GM23338 (cell line): ENCODE data around the gene TASP1. TPM values are rescaled to one million over a fixed set of nuclear protein-coding genes. Genes with fewer than 3 reads are reported as not detected.

ENCODE experiments used
- ATAC-seq: fragments of 200-7000 bp; cut with Tn5 transposase; 3 replicates; pipeline ENCODE4 v1.9.1; 2020
- DNase-seq: peaks from one replicate; pipeline ENCODE4 v3.0.0-alpha.2; 2015; ENCODE audit warnings: low spot score
- H2AFZ ChIP-seq: fragments of 200-600 bp; sonication (generic); 2 replicates; pipeline ENCODE4 v1.8.0; 2016; ENCODE audit warnings: antibody characterized with exemption, mild to moderate bottlenecking, moderate library complexity
- H3F3A ChIP-seq: fragments of 200-600 bp; sonication (generic); replicated peaks from 2 replicates; pipeline ENCODE4 v1.8.0; 2017; ENCODE audit warnings: antibody characterized with exemption, mixed run types, low read depth
- H3K27ac ChIP-seq: fragments of 200-600 bp; sonication (generic); 2 replicates; pipeline ENCODE4 v1.6.1; 2016; ENCODE audit warnings: low read depth
- H3K27me3 ChIP-seq: fragments of 200-600 bp; sonication (generic); 2 replicates; pipeline ENCODE4 v1.8.0; 2016; ENCODE audit warnings: mild to moderate bottlenecking, mixed run types, moderate library complexity; ENCODE audit not compliant: insufficient read depth
- H3K36me3 ChIP-seq: fragments of 200-600 bp; sonication (generic); 2 replicates; pipeline ENCODE4 v1.8.0; 2016; ENCODE audit warnings: mild to moderate bottlenecking; ENCODE audit not compliant: insufficient read depth
- H3K4me1 ChIP-seq: fragments of 200-600 bp; sonication (generic); 2 replicates; pipeline ENCODE4 v1.8.0; 2016; ENCODE audit warnings: mild to moderate bottlenecking, moderate library complexity; ENCODE audit not compliant: insufficient read depth
- H3K4me2 ChIP-seq: fragments of 200-600 bp; sonication (generic); 2 replicates; pipeline ENCODE4 v1.7.1; 2017; ENCODE audit warnings: mixed run types
- H3K4me3 ChIP-seq: fragments of 200-600 bp; sonication (generic); 2 replicates; pipeline ENCODE4 v1.6.1; 2016; ENCODE audit warnings: mixed run types
- H3K79me2 ChIP-seq: fragments of 200-600 bp; sonication (generic); replicated peaks from 2 replicates; pipeline ENCODE4 v1.8.0; 2017; ENCODE audit warnings: mild to moderate bottlenecking; ENCODE audit not compliant: insufficient read depth
- H3K9me2 ChIP-seq: fragments of 200-600 bp; sonication (generic); 2 replicates; pipeline ENCODE4 v1.8.0; 2017; ENCODE audit not compliant: insufficient read depth
- H4K20me1 ChIP-seq: fragments of 200-600 bp; sonication (generic); replicated peaks from 2 replicates; pipeline ENCODE4 v1.8.0; 2017; ENCODE audit warnings: mild to moderate bottlenecking; ENCODE audit not compliant: insufficient read depth
- H3K27ac Mint-ChIP-seq: 2 replicates; pipeline ENCODE4 v1.8.0; 2020; ENCODE audit warnings: inconsistent platforms, mild to moderate bottlenecking, moderate library complexity, mixed read lengths
- H3K27me3 Mint-ChIP-seq: 3 replicates; pipeline ENCODE4 v1.8.0; 2022; ENCODE audit warnings: low read depth, mild to moderate bottlenecking, moderate library complexity, mixed read lengths, inconsistent platforms; ENCODE audit not compliant: insufficient read depth, poor library complexity
- H3K36me3 Mint-ChIP-seq: 3 replicates; pipeline ENCODE4 v1.8.0; 2021; ENCODE audit warnings: low read depth, mild to moderate bottlenecking, inconsistent platforms, moderate library complexity, mixed read lengths
- H3K4me1 Mint-ChIP-seq: 3 replicates; pipeline ENCODE4 v1.8.0; 2020; ENCODE audit warnings: mild to moderate bottlenecking, inconsistent platforms, mixed read lengths
- H3K4me3 Mint-ChIP-seq: 3 replicates; pipeline ENCODE4 v1.8.0; 2021; ENCODE audit warnings: moderate library complexity, mild to moderate bottlenecking, inconsistent platforms, mixed read lengths
- H3K9me3 Mint-ChIP-seq: 3 replicates; pipeline ENCODE4 v1.8.0; 2020; ENCODE audit warnings: moderate library complexity, mild to moderate bottlenecking, inconsistent platforms, mixed read lengths
- CTCF ChIP-seq, 2 experiments: fragments of 200-600 bp in 1 of 2; sonication (generic) in 1 of 2; conservative IDR thresholded peaks; 2 replicates each; pipeline versions ENCODE4 v1.5.1 to v1.6.1; 2016 to 2017; ENCODE audit warnings: antibody characterized with exemption in 2 of 2, low read depth in 2 of 2, mild to moderate bottlenecking in 2 of 2, moderate library complexity in 1 of 2
- NANOG ChIP-seq: IDR thresholded peaks from 2 replicates; pipeline ENCODE4 v1.6.1; 2016; ENCODE audit warnings: antibody characterized with exemption, borderline replicate concordance
- STAT1 ChIP-seq: IDR thresholded peaks from one replicate; pipeline ENCODE4 v1.6.1; 2016; ENCODE audit warnings: antibody characterized with exemption; ENCODE audit not compliant: unreplicated experiment
- polyA plus RNA-seq: library from polyadenylated mRNA; unstranded; fragments of >200 nt; fragmentation: Nextera tagmentation; extraction: Ambion mirVana; gene quantifications from 2 replicates; pipeline ENCODE4 v1.2.1, GENCODE V29; 2016
- total RNA-seq: library from RNA; depleted of rRNA; stranded (reverse); fragments of >200 nt; shearing (Covaris generic); gene quantifications from 2 replicates; pipeline ENCODE4 v1.2.3, GENCODE V29; 2014
- TF ChIP-seq, protein P1 (sequence below): fragments of 250-450 bp; sonication (Bioruptor Pico); IDR thresholded peaks from 2 replicates; pipeline ENCODE4 v1.5.0; 2020; ENCODE audit warnings: mild to moderate bottlenecking, moderate library complexity

The TASP1 gene
- total and polyA plus RNA-seq, 2 experiments from 2014 or later: 9.7 to 9.8 TPM

GRCh38 chr20:13546497-13547131 lies 92.1 kb downstream of the TASP1 start:
- no peaks in the 10 kb centered on the region for H3K9me2 ChIP-seq
- no peaks in the 10 kb centered on the region for H3K4me1 ChIP-seq
- peaks cover 3% of the 10 kb centered on the region; the same call in 2 of the 3 replicates for H3K4me1 Mint-ChIP-seq
- no peak overlapping the region for H3K27ac Mint-ChIP-seq
- no peaks in the 10 kb centered on the region for H3K36me3 Mint-ChIP-seq
- H3K27me3 Mint-ChIP-seq: no peaks in the 10 kb centered on the region
- H3K4me2 ChIP-seq: no peak overlapping the region
- no peaks in the 10 kb centered on the region for H3K79me2 ChIP-seq
- no peaks in the 10 kb centered on the region for H3K9me3 Mint-ChIP-seq
- H3K4me3 ChIP-seq: no peak overlapping the region
- no peaks in the 10 kb centered on the region for H4K20me1 ChIP-seq
- no peaks in the 10 kb centered on the region for H3K27me3 ChIP-seq
- no peak overlapping the region for H3K4me3 Mint-ChIP-seq
- TF ChIP-seq, protein P1, sequence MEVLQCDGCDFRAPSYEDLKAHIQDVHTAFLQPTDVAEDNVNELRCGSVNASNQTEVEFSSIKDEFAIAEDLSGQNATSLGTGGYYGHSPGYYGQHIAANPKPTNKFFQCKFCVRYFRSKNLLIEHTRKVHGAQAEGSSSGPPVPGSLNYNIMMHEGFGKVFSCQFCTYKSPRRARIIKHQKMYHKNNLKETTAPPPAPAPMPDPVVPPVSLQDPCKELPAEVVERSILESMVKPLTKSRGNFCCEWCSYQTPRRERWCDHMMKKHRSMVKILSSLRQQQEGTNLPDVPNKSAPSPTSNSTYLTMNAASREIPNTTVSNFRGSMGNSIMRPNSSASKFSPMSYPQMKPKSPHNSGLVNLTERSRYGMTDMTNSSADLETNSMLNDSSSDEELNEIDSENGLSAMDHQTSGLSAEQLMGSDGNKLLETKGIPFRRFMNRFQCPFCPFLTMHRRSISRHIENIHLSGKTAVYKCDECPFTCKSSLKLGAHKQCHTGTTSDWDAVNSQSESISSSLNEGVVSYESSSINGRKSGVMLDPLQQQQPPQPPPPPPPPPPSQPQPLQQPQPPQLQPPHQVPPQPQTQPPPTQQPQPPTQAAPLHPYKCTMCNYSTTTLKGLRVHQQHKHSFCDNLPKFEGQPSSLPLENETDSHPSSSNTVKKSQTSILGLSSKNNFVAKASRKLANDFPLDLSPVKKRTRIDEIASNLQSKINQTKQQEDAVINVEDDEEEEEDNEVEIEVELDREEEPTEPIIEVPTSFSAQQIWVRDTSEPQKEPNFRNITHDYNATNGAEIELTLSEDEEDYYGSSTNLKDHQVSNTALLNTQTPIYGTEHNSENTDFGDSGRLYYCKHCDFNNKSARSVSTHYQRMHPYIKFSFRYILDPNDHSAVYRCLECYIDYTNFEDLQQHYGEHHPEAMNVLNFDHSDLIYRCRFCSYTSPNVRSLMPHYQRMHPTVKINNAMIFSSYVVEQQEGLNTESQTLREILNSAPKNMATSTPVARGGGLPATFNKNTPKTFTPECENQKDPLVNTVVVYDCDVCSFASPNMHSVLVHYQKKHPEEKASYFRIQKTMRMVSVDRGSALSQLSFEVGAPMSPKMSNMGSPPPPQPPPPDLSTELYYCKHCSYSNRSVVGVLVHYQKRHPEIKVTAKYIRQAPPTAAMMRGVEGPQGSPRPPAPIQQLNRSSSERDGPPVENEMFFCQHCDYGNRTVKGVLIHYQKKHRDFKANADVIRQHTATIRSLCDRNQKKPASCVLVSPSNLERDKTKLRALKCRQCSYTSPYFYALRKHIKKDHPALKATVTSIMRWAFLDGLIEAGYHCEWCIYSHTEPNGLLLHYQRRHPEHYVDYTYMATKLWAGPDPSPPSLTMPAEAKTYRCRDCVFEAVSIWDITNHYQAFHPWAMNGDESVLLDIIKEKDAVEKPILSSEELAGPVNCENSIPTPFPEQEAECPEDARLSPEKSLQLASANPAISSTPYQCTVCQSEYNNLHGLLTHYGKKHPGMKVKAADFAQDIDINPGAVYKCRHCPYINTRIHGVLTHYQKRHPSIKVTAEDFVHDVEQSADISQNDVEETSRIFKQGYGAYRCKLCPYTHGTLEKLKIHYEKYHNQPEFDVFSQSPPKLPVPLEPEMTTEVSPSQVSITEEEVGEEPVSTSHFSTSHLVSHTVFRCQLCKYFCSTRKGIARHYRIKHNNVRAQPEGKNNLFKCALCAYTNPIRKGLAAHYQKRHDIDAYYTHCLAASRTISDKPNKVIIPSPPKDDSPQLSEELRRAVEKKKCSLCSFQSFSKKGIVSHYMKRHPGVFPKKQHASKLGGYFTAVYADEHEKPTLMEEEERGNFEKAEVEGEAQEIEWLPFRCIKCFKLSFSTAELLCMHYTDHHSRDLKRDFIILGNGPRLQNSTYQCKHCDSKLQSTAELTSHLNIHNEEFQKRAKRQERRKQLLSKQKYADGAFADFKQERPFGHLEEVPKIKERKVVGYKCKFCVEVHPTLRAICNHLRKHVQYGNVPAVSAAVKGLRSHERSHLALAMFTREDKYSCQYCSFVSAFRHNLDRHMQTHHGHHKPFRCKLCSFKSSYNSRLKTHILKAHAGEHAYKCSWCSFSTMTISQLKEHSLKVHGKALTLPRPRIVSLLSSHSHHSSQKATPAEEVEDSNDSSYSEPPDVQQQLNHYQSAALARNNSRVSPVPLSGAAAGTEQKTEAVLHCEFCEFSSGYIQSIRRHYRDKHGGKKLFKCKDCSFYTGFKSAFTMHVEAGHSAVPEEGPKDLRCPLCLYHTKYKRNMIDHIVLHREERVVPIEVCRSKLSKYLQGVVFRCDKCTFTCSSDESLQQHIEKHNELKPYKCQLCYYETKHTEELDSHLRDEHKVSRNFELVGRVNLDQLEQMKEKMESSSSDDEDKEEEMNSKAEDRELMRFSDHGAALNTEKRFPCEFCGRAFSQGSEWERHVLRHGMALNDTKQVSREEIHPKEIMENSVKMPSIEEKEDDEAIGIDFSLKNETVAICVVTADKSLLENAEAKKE: no peak
- TF ChIP-seq CTCF (conservative IDR thresholded peaks at IDR 0.05; ENCODE audit: low read depth in 2 of 2): peak; percentile 93 to 97
- ATAC-seq: peak; percentile 83
- no peaks in the 10 kb centered on the region for H3K36me3 ChIP-seq
- no peak overlapping the region for H2AFZ ChIP-seq
- H3F3A ChIP-seq: no peaks in the 10 kb centered on the region
- DNase-seq: peak; percentile 93
- no peak overlapping the region for H3K27ac ChIP-seq

DNA sequence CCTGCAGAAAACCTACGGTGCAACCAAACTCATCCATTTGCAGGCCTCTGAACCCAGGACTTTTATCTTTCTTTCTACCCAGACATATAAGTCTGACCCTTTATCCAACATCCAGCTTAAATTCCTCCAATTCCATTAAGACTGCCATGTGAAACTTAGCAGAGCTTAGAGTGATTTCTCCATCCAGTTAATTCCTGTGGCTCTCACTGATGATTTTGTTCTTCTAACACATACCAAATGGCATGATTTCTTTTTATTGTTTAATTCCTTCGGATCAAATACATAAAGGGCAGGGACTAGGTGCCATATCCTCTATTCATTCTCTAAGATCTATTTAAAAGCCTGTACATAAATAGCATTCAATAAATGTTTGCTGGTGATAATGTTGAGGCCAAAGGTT lies 92.9 kb downstream of the TASP1 start:
- Histone ChIP-seq H3K4me1 (no peaks in the 10 kb centered on the region), H2AFZ (no peak overlapping the region), H4K20me1 (no peaks in the 10 kb centered on the region), H3K27ac (no peak overlapping the region), H3K27me3 (no peaks in the 10 kb centered on the region), H3K4me3 (no peak overlapping the region), H3K79me2 (no peaks in the 10 kb centered on the region), H3F3A (no peaks in the 10 kb centered on the region), H3K9me2 (no peaks in the 10 kb centered on the region), H3K36me3 (no peaks in the 10 kb centered on the region), H3K4me2 (no peak overlapping the region)
- Mint-ChIP-seq H3K27me3 (no peaks in the 10 kb centered on the region), H3K27ac (peak overlapping the region; percentile 78; the same call in 1 of the 2 replicates), H3K9me3 (no peaks in the 10 kb centered on the region), H3K36me3 (no peaks in the 10 kb centered on the region), H3K4me1 (peaks cover 3% of the 10 kb centered on the region; the same call in 2 of the 3 replicates), H3K4me3 (no peak overlapping the region)
- ATAC-seq: no peak
- DNase-seq: no peak
- TF ChIP-seq NANOG: no peak
- no peak for TF ChIP-seq STAT1
